K562 (cell line): ENCODE results near the gene SGMS1. TPM values are rescaled to one million over a fixed set of nuclear protein-coding genes. Genes with fewer than 3 reads are reported as not detected.
A peak's percentile ranks its signal among the peaks of the same experiment; 100 is the strongest.

Source experiments
- ATF1 ChIP-seq, 2 experiments: fragments of 450-650 bp in 1 of 2; IDR thresholded peaks; 2 replicates each; pipeline ENCODE4 v1.6.1; 2016; ENCODE audit warnings: missing compliant biosample characterization in 1 of 2, missing genetic modification characterization in 1 of 2
- BACH1 ChIP-seq: fragments of 200-800 bp; sonication (Bioruptor generic); IDR thresholded peaks from 2 replicates; pipeline ENCODE4 v1.6.1; 2016; ENCODE audit warnings: missing genetic modification characterization, missing compliant biosample characterization
- EP300 ChIP-seq: IDR thresholded peaks from 2 replicates; pipeline ENCODE4 v1.6.1; 2012; ENCODE audit warnings: low read length, improper control_type of control experiment
- ETS2 ChIP-seq: IDR thresholded peaks from 2 replicates; pipeline ENCODE4 v1.6.1; 2016; ENCODE audit warnings: borderline replicate concordance, missing genetic modification characterization, mild to moderate bottlenecking, moderate library complexity, missing compliant biosample characterization; ENCODE audit not compliant: poor library complexity, severe bottlenecking
- LEF1 ChIP-seq: fragments of 450-650 bp; IDR thresholded peaks from 2 replicates; pipeline ENCODE4 v1.6.1; 2016; ENCODE audit warnings: mild to moderate bottlenecking
- NR2F6 ChIP-seq: fragments of 450-650 bp; formaldehyde crosslinking; IDR thresholded peaks from 2 replicates; pipeline ENCODE4 v1.4.0; 2020; ENCODE audit warnings: mild to moderate bottlenecking
- PML ChIP-seq: IDR thresholded peaks from 2 replicates; pipeline ENCODE4 v1.6.1; 2012; ENCODE audit warnings: low read length, inconsistent platforms
- POLR2AphosphoS5 ChIP-seq: IDR thresholded peaks from 2 replicates; pipeline ENCODE4 v1.6.1; 2011; ENCODE audit warnings: mild to moderate bottlenecking, low read depth, low read length, moderate library complexity; ENCODE audit not compliant: control insufficient read depth, insufficient read depth
- POLR2G ChIP-seq: fragments of 200-400 bp; formaldehyde crosslinking; IDR thresholded peaks from 2 replicates; pipeline ENCODE4 v1.6.1; 2017; ENCODE audit warnings: low read depth, mild to moderate bottlenecking, antibody characterized with exemption, low read length, moderate library complexity
- SIN3B ChIP-seq: fragments of 450-650 bp; IDR thresholded peaks from 2 replicates; pipeline ENCODE4 v1.6.1; 2017; ENCODE audit warnings: low read depth, mild to moderate bottlenecking, moderate library complexity
- ZNF589 ChIP-seq: fragments of 200-800 bp; sonication (Bioruptor generic); IDR thresholded peaks from 2 replicates; pipeline ENCODE4 v1.6.1; 2016; ENCODE audit warnings: low read depth, missing genetic modification characterization, missing compliant biosample characterization
- polyA plus RNA-seq, 8 experiments: library from polyadenylated mRNA; depleted of rRNA in 4 of 8; stranded (reverse) in 5 of 8; unstranded in 3 of 8; fragments of >200 nt; fragmentation: Nextera tagmentation in 2 of 8; fragmentation: Illumina TruSeq in 1 of 8; extraction: Ambion mirVana in 2 of 8; extraction: Trizol in 1 of 8; gene quantifications; 2 replicates each; pipeline versions ENCODE4 v1.2.1 to v1.2.3, GENCODE V29; 2011 to 2014; ENCODE audit warnings: inconsistent platforms in 1 of 8, missing spikeins in 1 of 8
- total RNA-seq, 7 experiments: library from RNA; depleted of rRNA in 6 of 7; stranded (reverse); fragments of >200 nt in 6 of 7; fragmentation: Illumina TruSeq in 2 of 7; extraction: Trizol in 2 of 7; gene quantifications; 2 replicates each; pipeline versions ENCODE4 v1.2.1 to v1.2.3, GENCODE V29; 2011 to 2021; ENCODE audit warnings: low replicate concordance in 1 of 7
- TF ChIP-seq, protein P1 (sequence below): sonication (generic); formaldehyde crosslinking; IDR thresholded peaks from 2 replicates; pipeline ENCODE4 v1.8.0; 2023; ENCODE audit warnings: mild to moderate bottlenecking, missing genetic modification reagents
- TF ChIP-seq, protein P2 (sequence below): fragments of 450-650 bp; IDR thresholded peaks from 2 replicates; pipeline ENCODE4 v1.6.1; 2016; ENCODE audit warnings: mild to moderate bottlenecking, moderate library complexity
- TF ChIP-seq, protein P3 (sequence below): sonication (generic); formaldehyde crosslinking; IDR thresholded peaks from 2 replicates; pipeline ENCODE4 v1.8.0; 2022; ENCODE audit warnings: mild to moderate bottlenecking, missing genetic modification reagents

The SGMS1 gene
- total and polyA plus RNA-seq, 9 of the 15 experiments (the other 6 are each of a cell fraction or from before 2014, with no cell fraction given): 22.6 to 232 (median 82.2) TPM

DNA sequence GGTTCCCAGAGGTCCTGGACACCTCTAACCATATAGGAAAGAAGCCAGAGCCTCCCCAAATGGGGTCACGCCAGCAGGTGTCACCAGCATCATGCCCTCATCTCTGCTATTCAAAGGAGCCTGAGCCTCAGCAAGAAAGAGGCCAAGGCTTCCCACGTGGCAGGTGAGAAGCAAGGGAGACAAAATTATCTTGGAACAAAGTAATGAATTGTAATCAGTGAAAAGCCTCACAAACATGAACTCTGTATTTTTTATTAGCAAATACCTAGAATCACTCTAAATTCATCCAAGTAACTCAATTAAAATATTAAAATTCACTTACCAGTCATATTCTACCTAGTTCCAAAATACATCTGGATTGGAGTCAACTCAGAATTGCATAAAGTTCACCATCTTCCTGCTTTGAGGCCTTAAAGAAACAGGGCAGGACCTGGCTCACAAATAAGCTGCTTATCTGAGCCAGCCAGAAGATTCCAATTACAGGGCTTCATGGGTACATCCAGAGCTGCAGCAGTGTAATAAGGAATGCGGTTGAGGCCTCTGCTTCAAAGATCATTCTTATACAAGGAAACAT lies 68.7 kb downstream of the SGMS1 start (continued):
- TF ChIP-seq, protein P1, sequence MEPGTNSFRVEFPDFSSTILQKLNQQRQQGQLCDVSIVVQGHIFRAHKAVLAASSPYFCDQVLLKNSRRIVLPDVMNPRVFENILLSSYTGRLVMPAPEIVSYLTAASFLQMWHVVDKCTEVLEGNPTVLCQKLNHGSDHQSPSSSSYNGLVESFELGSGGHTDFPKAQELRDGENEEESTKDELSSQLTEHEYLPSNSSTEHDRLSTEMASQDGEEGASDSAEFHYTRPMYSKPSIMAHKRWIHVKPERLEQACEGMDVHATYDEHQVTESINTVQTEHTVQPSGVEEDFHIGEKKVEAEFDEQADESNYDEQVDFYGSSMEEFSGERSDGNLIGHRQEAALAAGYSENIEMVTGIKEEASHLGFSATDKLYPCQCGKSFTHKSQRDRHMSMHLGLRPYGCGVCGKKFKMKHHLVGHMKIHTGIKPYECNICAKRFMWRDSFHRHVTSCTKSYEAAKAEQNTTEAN (CRISPR knock-in tag): no peak
- TF ChIP-seq ETS2 (no peak), ZNF589 (peak; percentile 15; the same call in 1 of the 2 replicates), POLR2G (no peak), NR2F6 (no peak), LEF1 (peak; percentile 76), PML (peak; percentile 89), EP300 (peak; percentile 85; the same call in 1 of the 2 replicates), POLR2AphosphoS5 (peak; percentile 91), BACH1 (tag) (peak; percentile 35; the same call in 1 of the 2 replicates), SIN3B (no peak), ATF1 (CRISPR knock-in tag; IDR thresholded peaks at IDR 0.05) (no peak), ATF1 (tag; IDR thresholded peaks at IDR 0.05) (0 out of 2 replicates have a peak, but pooled peaks have one; percentile 31)
- TF ChIP-seq, protein P2, sequence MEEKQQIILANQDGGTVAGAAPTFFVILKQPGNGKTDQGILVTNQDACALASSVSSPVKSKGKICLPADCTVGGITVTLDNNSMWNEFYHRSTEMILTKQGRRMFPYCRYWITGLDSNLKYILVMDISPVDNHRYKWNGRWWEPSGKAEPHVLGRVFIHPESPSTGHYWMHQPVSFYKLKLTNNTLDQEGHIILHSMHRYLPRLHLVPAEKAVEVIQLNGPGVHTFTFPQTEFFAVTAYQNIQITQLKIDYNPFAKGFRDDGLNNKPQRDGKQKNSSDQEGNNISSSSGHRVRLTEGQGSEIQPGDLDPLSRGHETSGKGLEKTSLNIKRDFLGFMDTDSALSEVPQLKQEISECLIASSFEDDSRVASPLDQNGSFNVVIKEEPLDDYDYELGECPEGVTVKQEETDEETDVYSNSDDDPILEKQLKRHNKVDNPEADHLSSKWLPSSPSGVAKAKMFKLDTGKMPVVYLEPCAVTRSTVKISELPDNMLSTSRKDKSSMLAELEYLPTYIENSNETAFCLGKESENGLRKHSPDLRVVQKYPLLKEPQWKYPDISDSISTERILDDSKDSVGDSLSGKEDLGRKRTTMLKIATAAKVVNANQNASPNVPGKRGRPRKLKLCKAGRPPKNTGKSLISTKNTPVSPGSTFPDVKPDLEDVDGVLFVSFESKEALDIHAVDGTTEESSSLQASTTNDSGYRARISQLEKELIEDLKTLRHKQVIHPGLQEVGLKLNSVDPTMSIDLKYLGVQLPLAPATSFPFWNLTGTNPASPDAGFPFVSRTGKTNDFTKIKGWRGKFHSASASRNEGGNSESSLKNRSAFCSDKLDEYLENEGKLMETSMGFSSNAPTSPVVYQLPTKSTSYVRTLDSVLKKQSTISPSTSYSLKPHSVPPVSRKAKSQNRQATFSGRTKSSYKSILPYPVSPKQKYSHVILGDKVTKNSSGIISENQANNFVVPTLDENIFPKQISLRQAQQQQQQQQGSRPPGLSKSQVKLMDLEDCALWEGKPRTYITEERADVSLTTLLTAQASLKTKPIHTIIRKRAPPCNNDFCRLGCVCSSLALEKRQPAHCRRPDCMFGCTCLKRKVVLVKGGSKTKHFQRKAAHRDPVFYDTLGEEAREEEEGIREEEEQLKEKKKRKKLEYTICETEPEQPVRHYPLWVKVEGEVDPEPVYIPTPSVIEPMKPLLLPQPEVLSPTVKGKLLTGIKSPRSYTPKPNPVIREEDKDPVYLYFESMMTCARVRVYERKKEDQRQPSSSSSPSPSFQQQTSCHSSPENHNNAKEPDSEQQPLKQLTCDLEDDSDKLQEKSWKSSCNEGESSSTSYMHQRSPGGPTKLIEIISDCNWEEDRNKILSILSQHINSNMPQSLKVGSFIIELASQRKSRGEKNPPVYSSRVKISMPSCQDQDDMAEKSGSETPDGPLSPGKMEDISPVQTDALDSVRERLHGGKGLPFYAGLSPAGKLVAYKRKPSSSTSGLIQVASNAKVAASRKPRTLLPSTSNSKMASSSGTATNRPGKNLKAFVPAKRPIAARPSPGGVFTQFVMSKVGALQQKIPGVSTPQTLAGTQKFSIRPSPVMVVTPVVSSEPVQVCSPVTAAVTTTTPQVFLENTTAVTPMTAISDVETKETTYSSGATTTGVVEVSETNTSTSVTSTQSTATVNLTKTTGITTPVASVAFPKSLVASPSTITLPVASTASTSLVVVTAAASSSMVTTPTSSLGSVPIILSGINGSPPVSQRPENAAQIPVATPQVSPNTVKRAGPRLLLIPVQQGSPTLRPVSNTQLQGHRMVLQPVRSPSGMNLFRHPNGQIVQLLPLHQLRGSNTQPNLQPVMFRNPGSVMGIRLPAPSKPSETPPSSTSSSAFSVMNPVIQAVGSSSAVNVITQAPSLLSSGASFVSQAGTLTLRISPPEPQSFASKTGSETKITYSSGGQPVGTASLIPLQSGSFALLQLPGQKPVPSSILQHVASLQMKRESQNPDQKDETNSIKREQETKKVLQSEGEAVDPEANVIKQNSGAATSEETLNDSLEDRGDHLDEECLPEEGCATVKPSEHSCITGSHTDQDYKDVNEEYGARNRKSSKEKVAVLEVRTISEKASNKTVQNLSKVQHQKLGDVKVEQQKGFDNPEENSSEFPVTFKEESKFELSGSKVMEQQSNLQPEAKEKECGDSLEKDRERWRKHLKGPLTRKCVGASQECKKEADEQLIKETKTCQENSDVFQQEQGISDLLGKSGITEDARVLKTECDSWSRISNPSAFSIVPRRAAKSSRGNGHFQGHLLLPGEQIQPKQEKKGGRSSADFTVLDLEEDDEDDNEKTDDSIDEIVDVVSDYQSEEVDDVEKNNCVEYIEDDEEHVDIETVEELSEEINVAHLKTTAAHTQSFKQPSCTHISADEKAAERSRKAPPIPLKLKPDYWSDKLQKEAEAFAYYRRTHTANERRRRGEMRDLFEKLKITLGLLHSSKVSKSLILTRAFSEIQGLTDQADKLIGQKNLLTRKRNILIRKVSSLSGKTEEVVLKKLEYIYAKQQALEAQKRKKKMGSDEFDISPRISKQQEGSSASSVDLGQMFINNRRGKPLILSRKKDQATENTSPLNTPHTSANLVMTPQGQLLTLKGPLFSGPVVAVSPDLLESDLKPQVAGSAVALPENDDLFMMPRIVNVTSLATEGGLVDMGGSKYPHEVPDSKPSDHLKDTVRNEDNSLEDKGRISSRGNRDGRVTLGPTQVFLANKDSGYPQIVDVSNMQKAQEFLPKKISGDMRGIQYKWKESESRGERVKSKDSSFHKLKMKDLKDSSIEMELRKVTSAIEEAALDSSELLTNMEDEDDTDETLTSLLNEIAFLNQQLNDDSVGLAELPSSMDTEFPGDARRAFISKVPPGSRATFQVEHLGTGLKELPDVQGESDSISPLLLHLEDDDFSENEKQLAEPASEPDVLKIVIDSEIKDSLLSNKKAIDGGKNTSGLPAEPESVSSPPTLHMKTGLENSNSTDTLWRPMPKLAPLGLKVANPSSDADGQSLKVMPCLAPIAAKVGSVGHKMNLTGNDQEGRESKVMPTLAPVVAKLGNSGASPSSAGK: peak; percentile 85
- TF ChIP-seq, protein P3, sequence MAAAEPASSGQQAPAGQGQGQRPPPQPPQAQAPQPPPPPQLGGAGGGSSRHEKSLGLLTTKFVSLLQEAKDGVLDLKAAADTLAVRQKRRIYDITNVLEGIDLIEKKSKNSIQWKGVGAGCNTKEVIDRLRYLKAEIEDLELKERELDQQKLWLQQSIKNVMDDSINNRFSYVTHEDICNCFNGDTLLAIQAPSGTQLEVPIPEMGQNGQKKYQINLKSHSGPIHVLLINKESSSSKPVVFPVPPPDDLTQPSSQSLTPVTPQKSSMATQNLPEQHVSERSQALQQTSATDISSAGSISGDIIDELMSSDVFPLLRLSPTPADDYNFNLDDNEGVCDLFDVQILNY (CRISPR knock-in tag): no peak
